ENCODE measurements around the gene ZNHIT6.

The ZNHIT6 gene

GRCh38 chr1:85611425-85611824 is 96.8 kb downstream of the ZNHIT6 start:
- no peaks in the 10 kb centered on the region for H3K36me3 ChIP-seq (ENCODE audit: control insufficient read depth in 2 of 2, insufficient read depth in 1 of 2, low read length in 2 of 2)
- H3K27ac ChIP-seq (ENCODE audit: extremely low read depth, low read depth, low read length): no peak overlapping the region
- H3K4me3 ChIP-seq (ENCODE audit: low read depth, low read length): no peak overlapping the region
- ChIA-PET POLR2A (interaction anchor here (1.0 to 4.2 kb wide), 3 partner anchors 28 to 352 kb away, joined by 3 to 67 read pairs (median 7); partner anchors contain the start of genes C1orf52, CCN1 and ZNHIT6), CTCF (interaction anchor here (0.9 to 3.2 kb wide), 3 partner anchors 28 to 333 kb away, joined by 4 to 22 read pairs (median 5); no protein-coding TSS in a partner anchor)
- TF ChIP-seq ZNF157 (tag by site-specific recombination; IDR thresholded peaks at IDR 0.05) (no peak), ZNF626 (tag by site-specific recombination; IDR thresholded peaks at IDR 0.05) (no peak), WT1 (tag by site-specific recombination; IDR thresholded peaks at IDR 0.05) (no peak), ZNF707 (tag by site-specific recombination; IDR thresholded peaks at IDR 0.05) (no peak), OSR2 (tag by site-specific recombination; IDR thresholded peaks at IDR 0.05) (no peak), ZNF843 (tag by site-specific recombination; IDR thresholded peaks at IDR 0.05) (no peak), ZNF23 (tag by site-specific recombination; IDR thresholded peaks at IDR 0.05; ENCODE audit: borderline replicate concordance) (no peak), ZNF248 (tag by site-specific recombination; IDR thresholded peaks at IDR 0.05) (no peak), ZNF580 (tag by site-specific recombination; IDR thresholded peaks at IDR 0.05) (no peak), SP3 (tag by site-specific recombination; IDR thresholded peaks at IDR 0.05) (no peak), ZFP37 (tag by site-specific recombination; IDR thresholded peaks at IDR 0.05) (no peak), MEIS1 (CRISPR knock-in tag; IDR thresholded peaks at IDR 0.05; ENCODE audit: borderline replicate concordance) (no peak), KLF1 (tag by site-specific recombination; IDR thresholded peaks at IDR 0.05) (no peak)
- H3K4me1 ChIP-seq (ENCODE audit: control insufficient read depth, insufficient read depth, low read length): no peaks in the 10 kb centered on the region
- H3K9me3 ChIP-seq (ENCODE audit: control insufficient read depth, insufficient read depth, low read depth, low read length): no peaks in the 10 kb centered on the region

DNA sequence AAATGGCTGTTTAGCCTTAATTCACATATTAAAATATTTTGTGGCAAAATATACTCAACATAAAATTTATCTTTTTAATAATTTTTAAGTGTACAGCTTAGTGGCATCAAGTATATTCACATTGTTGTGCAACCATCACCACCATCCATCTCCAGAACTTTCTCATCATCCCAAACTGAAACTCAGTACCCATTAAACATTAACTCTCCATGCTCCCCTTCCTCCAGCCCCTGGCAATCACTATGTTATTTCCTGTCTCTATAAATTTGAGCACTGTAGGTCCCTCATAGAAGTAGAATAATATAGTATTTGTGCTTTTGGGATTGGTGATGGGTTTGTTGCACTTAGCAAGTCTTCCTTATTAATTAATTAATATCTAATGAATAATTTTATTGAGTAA is 98.3 kb downstream of the ZNHIT6 start:
- no peak overlapping the region for H3K27ac ChIP-seq (ENCODE audit: extremely low read depth, low read depth, low read length)
- no peak overlapping the region for H3K4me3 ChIP-seq (ENCODE audit: low read depth, low read length)
- TF ChIP-seq ZNF112 (tag by site-specific recombination; IDR thresholded peaks at IDR 0.05) (no peak), ZNF280C (tag by site-specific recombination; IDR thresholded peaks at IDR 0.05) (no peak), KLF16 (tag by site-specific recombination; IDR thresholded peaks at IDR 0.05) (no peak), ZNF704 (tag by site-specific recombination; IDR thresholded peaks at IDR 0.05) (no peak), ZNF521 (tag by site-specific recombination; IDR thresholded peaks at IDR 0.05) (no peak), ZNF621 (tag by site-specific recombination; IDR thresholded peaks at IDR 0.05) (no peak)
- TF ChIP-seq, protein P1, sequence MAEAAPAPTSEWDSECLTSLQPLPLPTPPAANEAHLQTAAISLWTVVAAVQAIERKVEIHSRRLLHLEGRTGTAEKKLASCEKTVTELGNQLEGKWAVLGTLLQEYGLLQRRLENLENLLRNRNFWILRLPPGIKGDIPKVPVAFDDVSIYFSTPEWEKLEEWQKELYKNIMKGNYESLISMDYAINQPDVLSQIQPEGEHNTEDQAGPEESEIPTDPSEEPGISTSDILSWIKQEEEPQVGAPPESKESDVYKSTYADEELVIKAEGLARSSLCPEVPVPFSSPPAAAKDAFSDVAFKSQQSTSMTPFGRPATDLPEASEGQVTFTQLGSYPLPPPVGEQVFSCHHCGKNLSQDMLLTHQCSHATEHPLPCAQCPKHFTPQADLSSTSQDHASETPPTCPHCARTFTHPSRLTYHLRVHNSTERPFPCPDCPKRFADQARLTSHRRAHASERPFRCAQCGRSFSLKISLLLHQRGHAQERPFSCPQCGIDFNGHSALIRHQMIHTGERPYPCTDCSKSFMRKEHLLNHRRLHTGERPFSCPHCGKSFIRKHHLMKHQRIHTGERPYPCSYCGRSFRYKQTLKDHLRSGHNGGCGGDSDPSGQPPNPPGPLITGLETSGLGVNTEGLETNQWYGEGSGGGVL (tag by site-specific recombination; IDR thresholded peaks at IDR 0.05): no peak
- no peaks in the 10 kb centered on the region for H3K9me3 ChIP-seq (ENCODE audit: control insufficient read depth, insufficient read depth, low read depth, low read length)
- no peaks in the 10 kb centered on the region for H3K36me3 ChIP-seq (ENCODE audit: control insufficient read depth in 2 of 2, insufficient read depth in 1 of 2, low read length in 2 of 2)
- CTCF ChIA-PET: interaction anchor here (1.0 kb wide), 1 partner anchor 83 kb away, joined by 3 read pairs; no protein-coding TSS in a partner anchor
- H3K4me1 ChIP-seq (ENCODE audit: control insufficient read depth, insufficient read depth, low read length): no peaks in the 10 kb centered on the region
- POLR2A ChIA-PET: interaction anchor here (4.2 kb wide), 1 partner anchor 27 kb away, joined by 67 read pairs; the partner anchor contains the start of gene CCN1
